ENCODE data around the gene CWF19L1.

GRCh38 chr10:100184426-100184825, 83.0 kb downstream of the CWF19L1 start:
- TF ChIP-seq CTCF (IDR thresholded peaks at IDR 0.05): no peak
- TF ChIP-seq, protein P1, sequence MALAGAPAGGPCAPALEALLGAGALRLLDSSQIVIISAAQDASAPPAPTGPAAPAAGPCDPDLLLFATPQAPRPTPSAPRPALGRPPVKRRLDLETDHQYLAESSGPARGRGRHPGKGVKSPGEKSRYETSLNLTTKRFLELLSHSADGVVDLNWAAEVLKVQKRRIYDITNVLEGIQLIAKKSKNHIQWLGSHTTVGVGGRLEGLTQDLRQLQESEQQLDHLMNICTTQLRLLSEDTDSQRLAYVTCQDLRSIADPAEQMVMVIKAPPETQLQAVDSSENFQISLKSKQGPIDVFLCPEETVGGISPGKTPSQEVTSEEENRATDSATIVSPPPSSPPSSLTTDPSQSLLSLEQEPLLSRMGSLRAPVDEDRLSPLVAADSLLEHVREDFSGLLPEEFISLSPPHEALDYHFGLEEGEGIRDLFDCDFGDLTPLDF (CRISPR knock-in tag; IDR thresholded peaks at IDR 0.05): no peak
- TF ChIP-seq AFF4 (CRISPR knock-in tag; IDR thresholded peaks at IDR 0.05; ENCODE audit: borderline replicate concordance): no peak
- no peak for TF ChIP-seq ATF1 (CRISPR knock-in tag; IDR thresholded peaks at IDR 0.05)
- TF ChIP-seq, protein P2, sequence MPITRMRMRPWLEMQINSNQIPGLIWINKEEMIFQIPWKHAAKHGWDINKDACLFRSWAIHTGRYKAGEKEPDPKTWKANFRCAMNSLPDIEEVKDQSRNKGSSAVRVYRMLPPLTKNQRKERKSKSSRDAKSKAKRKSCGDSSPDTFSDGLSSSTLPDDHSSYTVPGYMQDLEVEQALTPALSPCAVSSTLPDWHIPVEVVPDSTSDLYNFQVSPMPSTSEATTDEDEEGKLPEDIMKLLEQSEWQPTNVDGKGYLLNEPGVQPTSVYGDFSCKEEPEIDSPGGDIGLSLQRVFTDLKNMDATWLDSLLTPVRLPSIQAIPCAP (CRISPR knock-in tag; IDR thresholded peaks at IDR 0.05): no peak
- TF ChIP-seq, protein P3, sequence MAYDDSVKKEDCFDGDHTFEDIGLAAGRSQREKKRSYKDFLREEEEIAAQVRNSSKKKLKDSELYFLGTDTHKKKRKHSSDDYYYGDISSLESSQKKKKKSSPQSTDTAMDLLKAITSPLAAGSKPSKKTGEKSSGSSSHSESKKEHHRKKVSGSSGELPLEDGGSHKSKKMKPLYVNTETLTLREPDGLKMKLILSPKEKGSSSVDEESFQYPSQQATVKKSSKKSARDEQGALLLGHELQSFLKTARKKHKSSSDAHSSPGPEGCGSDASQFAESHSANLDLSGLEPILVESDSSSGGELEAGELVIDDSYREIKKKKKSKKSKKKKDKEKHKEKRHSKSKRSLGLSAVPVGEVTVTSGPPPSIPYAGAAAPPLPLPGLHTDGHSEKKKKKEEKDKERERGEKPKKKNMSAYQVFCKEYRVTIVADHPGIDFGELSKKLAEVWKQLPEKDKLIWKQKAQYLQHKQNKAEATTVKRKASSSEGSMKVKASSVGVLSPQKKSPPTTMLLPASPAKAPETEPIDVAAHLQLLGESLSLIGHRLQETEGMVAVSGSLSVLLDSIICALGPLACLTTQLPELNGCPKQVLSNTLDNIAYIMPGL (CRISPR knock-in tag; IDR thresholded peaks at IDR 0.05): no peak
